Upper lobe of left lung (tissue), 6 donors: Measurements from ENCODE around the gene ESYT2. TPM values are rescaled to one million over a fixed set of nuclear protein-coding genes. Genes with fewer than 3 reads are reported as not detected.
A peak's percentile ranks its signal among the peaks of the same experiment; 100 is the strongest.

Experiments used
- ATAC-seq, 2 donors: fragments of 200-7000 bp; cut with Tn5 transposase; one replicate each; pipeline ENCODE4 v1.9.1; 2022; ENCODE audit warnings: mild to moderate bottlenecking in 2 of 2, moderate library complexity in 2 of 2; ENCODE audit not compliant: low FRiP score in 2 of 2
- DNase-seq, 2 donors: peaks; one replicate each; pipeline ENCODE4 v3.0.0-alpha.2; 2019 to 2020
- H3K27ac ChIP-seq, 4 donors: fragments of 200-600 bp; sonication (generic); one replicate each; pipeline ENCODE4 v1.5.1; 2016 to 2019
- H3K27me3 ChIP-seq, 4 donors: fragments of 200-600 bp; sonication (generic); one replicate each; pipeline ENCODE4 v1.5.1; 2017 to 2019
- H3K36me3 ChIP-seq, 4 donors: fragments of 200-600 bp; sonication (generic); one replicate each; pipeline ENCODE4 v1.5.1; 2016 to 2019
- H3K4me1 ChIP-seq, 4 donors: fragments of 200-600 bp; sonication (generic); one replicate each; pipeline ENCODE4 v1.5.1; 2018 to 2019
- H3K4me3 ChIP-seq, 4 donors: fragments of 200-600 bp; sonication (generic); one replicate each; pipeline ENCODE4 v1.5.1; 2017 to 2019; ENCODE audit warnings: mild to moderate bottlenecking in 2 of 4, moderate library complexity in 1 of 4
- H3K9me3 ChIP-seq, 4 donors: fragments of 200-600 bp; sonication (generic); one replicate each; pipeline ENCODE4 v1.5.1; 2018 to 2019
- EP300 ChIP-seq, 4 donors: sonication (generic); formaldehyde crosslinking; IDR thresholded peaks; one replicate each; pipeline ENCODE4 v1.5.1; 2017; ENCODE audit warnings: antibody characterized with exemption in 4 of 4, control low read depth in 2 of 4
- POLR2A ChIP-seq, 4 donors: fragments of 450-650 bp; IDR thresholded peaks; one replicate each; pipeline ENCODE4 v1.5.1; 2016 to 2017; ENCODE audit warnings: antibody characterized with exemption in 4 of 4, mild to moderate bottlenecking in 2 of 4
- POLR2AphosphoS5 ChIP-seq, 2 donors: sonication (generic); formaldehyde crosslinking; IDR thresholded peaks; one replicate each; pipeline ENCODE4 v1.5.1; 2017; ENCODE audit warnings: antibody characterized with exemption in 2 of 2
- WGBS, 2 donors: methylation state at CpG; one replicate each; pipeline ENCODE4 v1.1.5; 2017 to 2018; 5-methylcytosine and 5-hydroxymethylcytosine counted together
- total RNA-seq, 6 donors: library from RNA; depleted of rRNA in 4 of 6; stranded (reverse); fragments of >200 nt in 4 of 6; gene quantifications; one replicate each; pipeline versions ENCODE4 v1.1.0 to v1.2.1, GENCODE V29; 2016 to 2021
- TF ChIP-seq, protein P1 (sequence below), 6 experiments: fragments of 450-650 bp in 4 of 6; fragments of 200-600 bp in 2 of 6; sonication (generic) in 2 of 6; IDR thresholded peaks; one replicate each; pipeline ENCODE4 v1.5.1; 2016 to 2019; ENCODE audit warnings: antibody characterized with exemption in 6 of 6
- donor health status: DM: no; HTN: no; CAD: no; lungs with moderate emphysema.
- donor health status: DM: no; HTN: yes; CAD: no; lungs with severe emphysema.

Gene ESYT2
- total RNA-seq, 6 donors from 2014 or later = 60.7 to 115 (median 74.7) TPM

DNA sequence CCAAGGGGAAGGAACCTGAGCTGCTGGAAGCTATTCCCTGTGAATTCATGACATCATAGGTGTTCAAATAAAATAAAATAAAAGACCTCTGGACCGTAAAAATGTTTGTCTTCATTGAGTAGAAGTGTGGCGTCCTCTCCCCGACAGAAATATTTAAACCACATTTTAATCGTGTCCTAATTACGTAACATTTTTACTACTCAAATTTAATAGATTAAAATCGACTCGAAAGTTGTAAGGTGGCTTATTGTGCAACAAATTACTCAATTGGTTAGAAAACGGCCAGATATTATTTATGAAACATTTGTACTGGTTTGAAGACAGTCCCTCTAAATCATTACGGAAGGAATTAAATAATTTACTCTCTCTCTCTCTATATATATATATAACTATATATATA, 109.2 kb downstream of the ESYT2 start:
- Histone ChIP-seq H3K27ac (no peak overlapping the region), H3K4me1 (no peaks in the 10 kb centered on the region), H3K36me3 (no peaks in the 10 kb centered on the region), H3K27me3 (no peaks in the 10 kb centered on the region), H3K4me3 (no peak overlapping the region), H3K9me3 (no peaks in the 10 kb centered on the region)
- no peak for ATAC-seq
- TF ChIP-seq POLR2AphosphoS5 (IDR thresholded peaks at IDR 0.05) (no peak), EP300 (IDR thresholded peaks at IDR 0.05) (no peak), POLR2A (IDR thresholded peaks at IDR 0.05) (no peak)
- TF ChIP-seq, protein P1, sequence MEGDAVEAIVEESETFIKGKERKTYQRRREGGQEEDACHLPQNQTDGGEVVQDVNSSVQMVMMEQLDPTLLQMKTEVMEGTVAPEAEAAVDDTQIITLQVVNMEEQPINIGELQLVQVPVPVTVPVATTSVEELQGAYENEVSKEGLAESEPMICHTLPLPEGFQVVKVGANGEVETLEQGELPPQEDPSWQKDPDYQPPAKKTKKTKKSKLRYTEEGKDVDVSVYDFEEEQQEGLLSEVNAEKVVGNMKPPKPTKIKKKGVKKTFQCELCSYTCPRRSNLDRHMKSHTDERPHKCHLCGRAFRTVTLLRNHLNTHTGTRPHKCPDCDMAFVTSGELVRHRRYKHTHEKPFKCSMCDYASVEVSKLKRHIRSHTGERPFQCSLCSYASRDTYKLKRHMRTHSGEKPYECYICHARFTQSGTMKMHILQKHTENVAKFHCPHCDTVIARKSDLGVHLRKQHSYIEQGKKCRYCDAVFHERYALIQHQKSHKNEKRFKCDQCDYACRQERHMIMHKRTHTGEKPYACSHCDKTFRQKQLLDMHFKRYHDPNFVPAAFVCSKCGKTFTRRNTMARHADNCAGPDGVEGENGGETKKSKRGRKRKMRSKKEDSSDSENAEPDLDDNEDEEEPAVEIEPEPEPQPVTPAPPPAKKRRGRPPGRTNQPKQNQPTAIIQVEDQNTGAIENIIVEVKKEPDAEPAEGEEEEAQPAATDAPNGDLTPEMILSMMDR (IDR thresholded peaks at IDR 0.05) = no peak
- no peak for DNase-seq
- 67 to 68% methylated on average over 9 of the region's 9 CpGs for WGBS, 2 donors

DNA sequence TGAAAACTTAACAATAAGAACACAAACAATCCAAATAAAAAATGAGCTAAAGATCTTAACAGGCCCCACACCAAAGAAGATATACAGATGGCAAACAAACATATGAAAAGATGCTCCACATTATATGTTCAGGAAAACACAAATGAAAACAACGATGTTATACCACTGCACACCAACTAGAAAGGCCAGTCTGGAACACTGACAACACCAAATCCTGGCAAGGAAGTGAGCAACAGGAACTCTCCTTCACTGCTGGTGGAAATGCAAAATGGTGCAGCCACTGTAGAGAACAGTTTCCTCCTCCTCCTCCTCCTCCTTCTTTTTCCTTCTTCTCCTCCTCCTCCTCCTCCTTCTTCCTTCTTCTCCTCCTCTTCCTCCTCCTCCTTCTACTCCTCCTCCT, 112.5 kb downstream of the ESYT2 start:
- WGBS, 2 donors = 72 to 95% methylated on average over 1 of the region's 1 CpG
- Histone ChIP-seq H3K4me1 (no peaks in the 10 kb centered on the region), H3K4me3 (no peak overlapping the region), H3K36me3 (no peaks in the 10 kb centered on the region), H3K9me3 (no peaks in the 10 kb centered on the region), H3K27ac (no peak overlapping the region), H3K27me3 (no peaks in the 10 kb centered on the region)
- TF ChIP-seq, protein P1 (IDR thresholded peaks at IDR 0.05) = no peak
- no peak for TF ChIP-seq POLR2AphosphoS5 (IDR thresholded peaks at IDR 0.05)
- TF ChIP-seq POLR2A (IDR thresholded peaks at IDR 0.05) = no peak
- no peak for TF ChIP-seq EP300 (IDR thresholded peaks at IDR 0.05)
- no peak for DNase-seq
- no peak for ATAC-seq

DNA sequence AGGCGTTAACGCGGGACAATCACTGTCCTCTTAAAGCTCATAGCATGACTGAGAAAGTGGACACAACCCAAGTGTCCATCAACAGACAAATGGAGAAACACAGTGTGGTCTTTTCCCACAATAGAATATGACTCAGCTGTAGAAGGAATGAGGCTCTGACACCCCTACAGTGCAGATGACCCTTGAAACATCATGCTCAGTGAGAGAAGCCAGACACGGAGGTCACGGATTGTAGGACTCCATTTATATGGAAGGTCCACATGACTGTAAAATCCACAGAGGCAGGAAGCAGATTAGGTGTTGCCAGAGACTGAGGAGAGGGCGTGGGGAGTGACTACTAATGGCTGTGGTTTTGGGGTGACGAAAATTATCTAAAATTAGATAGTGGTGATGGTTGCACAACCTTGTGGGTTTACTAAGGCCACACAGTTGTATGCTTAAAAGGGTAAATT, 118.6 kb downstream of the ESYT2 start:
- Histone ChIP-seq H3K27me3 (no peaks in the 10 kb centered on the region), H3K9me3 (peaks cover 0 to 3% (median 0%) of the 10 kb centered on the region in 4 donors), H3K36me3 (no peaks in the 10 kb centered on the region), H3K27ac (no peak overlapping the region), H3K4me1 (peaks cover 0 to 6% (median 4%) of the 10 kb centered on the region in 4 donors), H3K4me3 (no peak overlapping the region)
- TF ChIP-seq POLR2A (IDR thresholded peaks at IDR 0.05) (no peak), POLR2AphosphoS5 (IDR thresholded peaks at IDR 0.05) (no peak), EP300 (IDR thresholded peaks at IDR 0.05) (no peak)
- TF ChIP-seq, protein P1 (IDR thresholded peaks at IDR 0.05) = no peak
- no peak for DNase-seq
- 54 to 68% methylated on average over 4 to 7 of the region's 7 CpGs for WGBS, 2 donors
- ATAC-seq = peak; percentile 23 to 78

GRCh38 chr7:158707610-158708009, 121.7 kb downstream of the ESYT2 start:
- H3K9me3 ChIP-seq = peaks cover 0 to 3% (median 0%) of the 10 kb centered on the region in 4 donors
- WGBS, 2 donors = 40 to 59% methylated on average over 4 of the region's 4 CpGs
- no peak overlapping the region for H3K4me3 ChIP-seq
- peaks cover 9 to 22% (median 18%) of the 10 kb centered on the region in 4 donors for H3K4me1 ChIP-seq
- no peaks in the 10 kb centered on the region for H3K27me3 ChIP-seq
- ATAC-seq (no peak), DNase-seq (no peak)
- no peak overlapping the region for H3K27ac ChIP-seq
- TF ChIP-seq, protein P1 (IDR thresholded peaks at IDR 0.05) = no peak
- TF ChIP-seq POLR2AphosphoS5 (IDR thresholded peaks at IDR 0.05) (no peak), EP300 (IDR thresholded peaks at IDR 0.05) (no peak), POLR2A (IDR thresholded peaks at IDR 0.05) (no peak)
- H3K36me3 ChIP-seq = no peaks in the 10 kb centered on the region
